GM12875 (cell line): ENCODE measurements around the gene AP3S2.
"Not testable (repeated sequence)": the region's sequence is repeated elsewhere in the genome, so short reads cannot be mapped to it uniquely, and the experiment has no call there.

ENCODE experiments used
- H3K4me3 ChIP-seq: one replicate; pipeline ENCODE4 v1.5.1; 2011; ENCODE audit warnings: low read depth, low read length, control low read depth
- CTCF ChIP-seq: IDR thresholded peaks from 2 replicates; pipeline ENCODE4 v1.5.1; 2011; ENCODE audit warnings: low read depth, mild to moderate bottlenecking, control low read depth, inconsistent platforms, low read length, moderate library complexity, borderline replicate concordance; ENCODE audit not compliant: insufficient read depth

The AP3S2 gene

GRCh38 chr15:89893027-89893426 is 767 bp downstream of the AP3S2 start:
- no peak for TF ChIP-seq CTCF
- H3K4me3 ChIP-seq = peak overlapping the region; percentile 80

- 0 out of 2 replicates have a peak, but pooled peaks have one; percentile 33 for TF ChIP-seq CTCF
- no peak overlapping the region for H3K4me3 ChIP-seq
These were observed 5.5 kb downstream of the AP3S2 start for GRCh38 chr15:89888214-89888804.

DNA sequence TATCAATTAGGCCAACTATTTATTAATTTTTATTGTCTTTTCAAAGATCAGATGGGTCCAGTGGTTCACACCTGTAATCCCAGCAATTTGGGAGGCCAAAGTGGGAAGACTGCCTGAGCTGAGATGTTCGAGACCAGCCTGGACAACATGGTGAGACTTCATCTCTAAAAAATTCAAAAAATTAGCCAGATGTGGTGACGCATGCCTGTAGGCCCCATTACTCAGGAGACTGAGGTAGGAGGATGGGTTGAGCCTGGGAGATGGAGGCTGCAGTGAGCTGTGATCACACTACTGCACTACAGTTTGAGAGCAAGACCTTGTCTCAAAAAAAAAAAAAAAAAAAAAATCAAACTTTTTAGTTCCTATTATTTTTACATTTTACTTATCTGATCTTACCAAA is 8.2 kb downstream of the AP3S2 start:
- H3K4me3 ChIP-seq = no peak overlapping the region
- no peak for TF ChIP-seq CTCF

DNA sequence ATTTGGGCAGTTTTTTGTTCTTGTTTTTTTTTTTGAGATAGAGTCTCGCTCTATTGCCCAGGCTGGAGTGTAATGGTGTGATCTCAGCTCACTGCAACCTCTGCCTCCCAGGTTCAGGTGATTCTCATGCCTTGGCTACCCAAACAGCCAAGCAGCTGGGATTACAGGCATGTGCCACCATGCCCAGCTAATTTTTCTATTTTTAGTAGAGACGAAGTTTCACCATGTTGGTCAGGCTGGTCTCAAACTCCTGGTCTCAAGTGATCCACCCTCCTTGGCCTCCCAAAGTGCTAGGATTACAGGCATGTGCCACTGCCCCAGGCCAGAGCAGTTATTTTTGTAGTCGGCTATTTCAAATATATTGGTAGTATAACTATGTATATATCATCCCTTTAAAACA is 8.6 kb downstream of the AP3S2 start:
- not testable (repeated sequence) for H3K4me3 ChIP-seq

DNA sequence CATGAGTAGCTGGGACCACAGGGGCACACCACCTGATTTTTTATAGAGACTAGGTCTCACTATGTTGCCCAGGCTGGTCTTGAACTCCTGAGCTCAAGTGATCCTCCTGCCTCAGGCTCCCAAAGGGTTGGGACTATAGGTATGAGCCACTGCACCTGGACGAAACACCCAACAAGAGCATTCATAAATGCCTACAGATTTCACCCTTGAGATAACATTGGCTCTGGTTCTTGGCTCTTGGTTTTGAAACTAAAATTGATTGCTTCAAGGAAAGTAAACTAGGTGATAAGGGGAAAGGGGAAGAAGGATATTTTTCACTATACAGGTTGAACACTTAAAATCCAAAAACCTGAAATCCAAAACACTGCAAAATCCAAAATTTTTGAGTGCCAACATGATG is 10.3 kb downstream of the AP3S2 start:
- no peak for TF ChIP-seq CTCF
- H3K4me3 ChIP-seq = no peak overlapping the region

- no peak for TF ChIP-seq CTCF
- no peak overlapping the region for H3K4me3 ChIP-seq
These were observed 13.1 kb downstream of the AP3S2 start for GRCh38 chr15:89880727-89881126.

DNA sequence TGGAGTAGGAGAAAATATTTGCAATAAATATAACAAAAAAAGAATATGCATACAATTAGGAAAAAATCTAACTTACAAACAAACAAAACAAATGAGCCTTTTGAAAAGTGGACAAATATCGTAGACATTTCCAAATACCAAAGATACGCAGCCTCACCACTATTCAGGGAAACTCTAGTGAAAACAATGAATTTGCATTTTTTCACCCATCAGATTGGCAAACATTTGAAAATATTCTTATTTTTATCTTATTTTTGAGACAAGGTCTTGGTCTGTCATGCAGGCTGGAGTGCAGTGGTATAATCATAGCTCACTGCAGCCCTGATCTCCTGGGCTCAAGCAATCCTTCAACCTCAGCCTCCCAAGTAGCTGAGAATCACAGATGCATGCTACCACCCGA is 15.5 kb downstream of the AP3S2 start:
- H3K4me3 ChIP-seq = no peak overlapping the region
- no peak for TF ChIP-seq CTCF

DNA sequence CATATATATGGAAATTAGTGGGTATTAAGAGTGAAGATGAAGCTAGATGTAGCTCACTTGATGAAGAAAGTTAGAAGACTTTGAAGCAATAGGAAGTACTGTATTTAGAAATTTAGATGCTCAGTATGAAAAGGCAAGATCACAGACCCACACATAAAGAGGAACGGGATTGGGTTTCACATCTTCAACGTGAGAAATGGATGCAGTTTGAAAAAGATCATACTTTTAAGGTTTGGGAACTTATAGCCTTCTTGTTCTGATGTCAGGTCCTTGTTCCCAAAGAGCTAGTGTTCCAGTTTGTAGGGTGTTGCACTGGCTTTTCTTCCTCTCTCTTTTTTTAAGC is 16.7 kb downstream of the AP3S2 start:
- H3K4me3 ChIP-seq = no peak overlapping the region
- TF ChIP-seq CTCF = no peak
